HG02885 (cell line): ENCODE data around the gene C22orf15.

ENCODE experiments used
- ATAC-seq: cut with Tn5 transposase; IDR thresholded peaks from one replicate; pipeline ENCODE4 v1.9.1; 2021; ENCODE audit warnings: mild to moderate bottlenecking; ENCODE audit not compliant: unreplicated experiment, poor library complexity

C22orf15 gene

GRCh38 chr22:23786752-23787599 is 24.2 kb downstream of the C22orf15 start, which contains the start of gene SMARCB1:
Gene SMARCB1 (plus strand): TSS chr22:23786966. CDS start chr22:23787170, 204 bp downstream.
- ATAC-seq, result peak; percentile 81

GRCh38 chr22:23787600-23787896 is 24.8 kb downstream of the C22orf15 start:
- ATAC-seq, result no peak

- no peak for ATAC-seq
Measured at GRCh38 chr22:23787910-23788309, 25.1 kb downstream of the C22orf15 start.

- ATAC-seq, result no peak
Measured at GRCh38 chr22:23789121-23789520, 26.3 kb downstream of the C22orf15 start.

GRCh38 chr22:23789638-23790037 is 26.8 kb downstream of the C22orf15 start:
- no peak for ATAC-seq

- no peak for ATAC-seq
Measured at GRCh38 chr22:23790819-23791737, 28.3 kb downstream of the C22orf15 start.

- no peak for ATAC-seq
Measured at GRCh38 chr22:23791738-23792645, 29.2 kb downstream of the C22orf15 start.

- ATAC-seq, result no peak
Measured at GRCh38 chr22:23793326-23793725, 30.5 kb downstream of the C22orf15 start.

GRCh38 chr22:23796461-23796860 is 33.7 kb downstream of the C22orf15 start:
- ATAC-seq, result no peak

GRCh38 chr22:23800297-23801237 is 37.8 kb downstream of the C22orf15 start:
- peak; percentile 52 for ATAC-seq

GRCh38 chr22:23801238-23801821 is 38.5 kb downstream of the C22orf15 start:
- ATAC-seq, result no peak

- no peak for ATAC-seq
Measured at GRCh38 chr22:23801886-23802377, 39.1 kb downstream of the C22orf15 start.

- ATAC-seq, result peak; percentile 48
Measured at GRCh38 chr22:23803001-23803819, 40.4 kb downstream of the C22orf15 start.

GRCh38 chr22:23804781-23805291 is 42.0 kb downstream of the C22orf15 start:
- no peak for ATAC-seq

- no peak for ATAC-seq
Measured at GRCh38 chr22:23806837-23807236, 44.0 kb downstream of the C22orf15 start.

GRCh38 chr22:23812378-23812777 is 49.6 kb downstream of the C22orf15 start:
- no peak for ATAC-seq
